ENCODE data around the gene TMC6.

TMC6 gene

GRCh38 chr17:78137392-78138203 is 9.0 kb upstream of the TMC6 start:
- DNase-seq (ENCODE audit: low read depth) = no peak
- peak; percentile 42; the same call in 1 of the 2 replicates for TF ChIP-seq CTCF (IDR thresholded peaks at IDR 0.05; ENCODE audit: control insufficient read depth, extremely low read depth, insufficient read depth)
- H3K4me3 ChIP-seq (ENCODE audit: low read depth, low read length) = no peak overlapping the region

GRCh38 chr17:78135858-78136500 is 7.4 kb upstream of the TMC6 start:
- no peak overlapping the region for H3K4me3 ChIP-seq (ENCODE audit: low read depth, low read length)
- TF ChIP-seq CTCF (IDR thresholded peaks at IDR 0.05; ENCODE audit: control insufficient read depth, extremely low read depth, insufficient read depth) = no peak
- DNase-seq (ENCODE audit: low read depth) = no peak

- no peak for TF ChIP-seq CTCF (IDR thresholded peaks at IDR 0.05; ENCODE audit: control insufficient read depth, extremely low read depth, insufficient read depth)
- no peak for DNase-seq (ENCODE audit: low read depth)
- H3K4me3 ChIP-seq (ENCODE audit: low read depth, low read length) = no peak overlapping the region
These were observed 6.4 kb upstream of the TMC6 start for GRCh38 chr17:78134899-78135385.

- DNase-seq (ENCODE audit: low read depth) = no peak
- peak; percentile 53 for TF ChIP-seq CTCF (IDR thresholded peaks at IDR 0.05; ENCODE audit: control insufficient read depth, extremely low read depth, insufficient read depth)
- no peak overlapping the region for H3K4me3 ChIP-seq (ENCODE audit: low read depth, low read length)
These were observed 5.7 kb upstream of the TMC6 start for GRCh38 chr17:78133971-78134898.

GRCh38 chr17:78133179-78133951 is 4.8 kb upstream of the TMC6 start:
- no peak for DNase-seq (ENCODE audit: low read depth)
- no peak for TF ChIP-seq CTCF (IDR thresholded peaks at IDR 0.05; ENCODE audit: control insufficient read depth, extremely low read depth, insufficient read depth)
- H3K4me3 ChIP-seq (ENCODE audit: low read depth, low read length) = no peak overlapping the region

GRCh38 chr17:78132767-78133178 is 4.2 kb upstream of the TMC6 start:
- no peak for TF ChIP-seq CTCF (IDR thresholded peaks at IDR 0.05; ENCODE audit: control insufficient read depth, extremely low read depth, insufficient read depth)
- no peak overlapping the region for H3K4me3 ChIP-seq (ENCODE audit: low read depth, low read length)
- no peak for DNase-seq (ENCODE audit: low read depth)
